Left colon (tissue), 2 donors: ENCODE data around the gene ZNF446. TPM values are rescaled to one million over a fixed set of nuclear protein-coding genes. Genes with fewer than 3 reads are reported as not detected.
"Not testable (repeated sequence)": the region's sequence is repeated elsewhere in the genome, so short reads cannot be mapped to it uniquely, and the experiment has no call there.

Experiments
- ATAC-seq: fragments of 200-7000 bp; cut with Tn5 transposase; one replicate; pipeline ENCODE4 v1.9.1; 2020; ENCODE audit warnings: mild to moderate bottlenecking, moderate library complexity
- DNase-seq, 2 donors: peaks; one replicate each; pipeline ENCODE4 v3.0.0-alpha.2; 2020
- intact Hi-C, 2 donors: fragments of 100-400 bp; cut with DNase I in 1 of 2; cut with micrococcal nuclease in 1 of 2; formaldehyde crosslinking; loops; one replicate each; pipeline versions ENCODE4 v1.11.2 to v1.14.0; 2022; cut with DNase I, micrococcal nuclease
- total RNA-seq, 2 donors: library from RNA; stranded (reverse); fragmentation: NEBNext Ultra II Directional; extraction: Animal tissue kit (Norgen Biotek cat#: 25700); gene quantifications; one replicate each; pipeline ENCODE4 v1.2.1, GENCODE V29; 2021
- donor health status: DM: no; HTN: no; CAD: no.
- donor health status: DM: yes; HTN: yes; CAD: no.

ZNF446 gene
- total RNA-seq, 2 donors from 2014 or later: 10.0 to 11.2 TPM

- no peak for ATAC-seq
- intact Hi-C loops: no loop called here
Observed at GRCh38 chr19:58468216-58468839, 7.8 kb upstream of the ZNF446 start.

GRCh38 chr19:58469241-58470013 lies 6.7 kb upstream of the ZNF446 start:
- intact Hi-C loops: no loop called here
- DNase-seq: no peak
- ATAC-seq: no peak

More at GRCh38 chr19:58468216-58468839, 7.8 kb upstream of the ZNF446 start:
- DNase-seq: no peak

DNA sequence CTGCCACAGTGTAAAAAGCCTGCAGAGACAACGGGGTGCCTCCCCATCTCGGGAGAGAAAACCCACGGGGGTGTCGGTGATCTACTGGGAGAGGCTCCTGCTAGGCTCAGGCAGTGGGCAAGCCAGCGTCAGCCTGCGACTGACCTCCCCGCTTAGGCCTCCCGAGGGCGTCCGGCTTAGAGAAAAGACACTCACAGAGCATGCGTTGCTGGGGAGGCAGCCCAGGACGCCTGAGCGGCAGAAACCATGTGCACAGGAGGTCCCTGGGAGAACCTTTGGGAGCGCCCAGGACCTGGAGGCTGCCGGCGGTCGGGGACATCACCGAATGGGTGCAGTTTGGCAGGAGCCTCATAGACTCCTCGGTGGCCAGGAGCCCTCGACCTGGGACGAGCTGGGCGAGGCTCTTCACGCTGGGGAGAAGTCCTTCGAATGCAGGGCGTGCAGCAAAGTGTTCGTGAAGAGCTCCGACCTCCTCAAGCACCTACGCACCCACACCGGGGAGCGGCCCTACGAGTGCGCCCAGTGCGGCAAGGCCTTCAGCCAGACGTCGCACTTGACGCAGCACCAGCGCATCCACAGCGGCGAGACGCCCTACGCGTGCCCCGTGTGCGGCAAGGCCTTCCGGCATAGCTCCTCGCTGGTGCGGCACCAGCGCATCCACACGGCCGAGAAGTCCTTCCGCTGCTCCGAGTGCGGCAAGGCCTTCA lies 5.2 kb upstream of the ZNF446 start:
- DNase-seq, intact Hi-C loops, ATAC-seq: not testable (repeated sequence)

DNA sequence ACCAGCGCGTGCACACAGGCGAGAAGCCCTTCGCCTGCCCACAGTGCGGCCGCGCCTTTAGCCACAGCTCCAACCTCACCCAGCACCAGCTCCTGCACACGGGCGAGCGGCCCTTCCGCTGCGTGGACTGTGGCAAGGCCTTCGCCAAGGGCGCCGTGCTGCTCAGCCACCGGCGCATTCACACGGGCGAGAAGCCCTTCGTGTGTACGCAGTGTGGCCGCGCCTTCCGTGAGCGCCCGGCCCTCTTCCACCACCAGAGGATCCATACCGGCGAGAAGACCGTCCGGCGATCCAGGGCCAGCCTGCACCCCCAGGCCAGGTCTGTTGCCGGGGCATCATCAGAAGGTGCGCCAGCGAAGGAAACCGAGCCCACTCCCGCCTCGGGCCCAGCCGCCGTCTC lies 4.4 kb upstream of the ZNF446 start:
- no peak for ATAC-seq
- intact Hi-C loops: no loop called here
- DNase-seq: no peak

- ATAC-seq (no peak), DNase-seq (no peak)
- intact Hi-C loops: no loop called here
Observed at GRCh38 chr19:58473775-58474174, 2.4 kb upstream of the ZNF446 start.

DNA sequence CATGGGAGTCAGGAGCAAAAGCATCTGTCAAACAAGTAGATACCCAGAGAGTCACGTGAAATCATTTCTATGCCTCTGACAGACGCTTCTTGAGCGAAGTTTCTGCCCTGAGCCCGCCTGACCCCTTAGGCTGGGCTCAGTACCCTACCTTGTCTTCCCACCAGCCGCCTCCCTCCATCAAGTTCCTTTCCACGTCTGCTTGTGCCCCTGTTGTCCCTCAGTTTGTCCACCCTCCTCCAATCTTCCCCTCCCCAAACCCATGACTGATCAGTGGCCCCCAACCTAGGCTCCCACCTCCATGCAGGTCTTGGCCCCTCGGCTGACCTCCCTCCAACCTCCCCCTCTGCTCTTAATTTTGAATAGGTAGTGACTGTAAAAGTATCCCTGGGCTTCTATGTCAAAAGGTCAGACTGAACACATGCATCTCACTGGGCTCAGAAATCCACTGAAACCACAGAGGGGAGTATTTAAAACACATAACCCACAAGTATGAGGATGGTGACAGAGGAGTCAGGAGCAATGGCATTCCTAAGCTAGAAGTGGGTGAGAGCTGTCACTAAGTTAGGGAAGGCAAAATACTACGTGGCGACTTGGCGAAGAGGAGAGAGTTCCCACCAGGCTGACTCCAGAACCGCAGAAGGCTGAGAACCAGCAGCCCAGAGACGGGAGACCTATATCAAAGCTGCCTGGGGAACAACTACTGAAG lies 1.7 kb upstream of the ZNF446 start:
- DNase-seq (no peak), ATAC-seq (no peak)

DNA sequence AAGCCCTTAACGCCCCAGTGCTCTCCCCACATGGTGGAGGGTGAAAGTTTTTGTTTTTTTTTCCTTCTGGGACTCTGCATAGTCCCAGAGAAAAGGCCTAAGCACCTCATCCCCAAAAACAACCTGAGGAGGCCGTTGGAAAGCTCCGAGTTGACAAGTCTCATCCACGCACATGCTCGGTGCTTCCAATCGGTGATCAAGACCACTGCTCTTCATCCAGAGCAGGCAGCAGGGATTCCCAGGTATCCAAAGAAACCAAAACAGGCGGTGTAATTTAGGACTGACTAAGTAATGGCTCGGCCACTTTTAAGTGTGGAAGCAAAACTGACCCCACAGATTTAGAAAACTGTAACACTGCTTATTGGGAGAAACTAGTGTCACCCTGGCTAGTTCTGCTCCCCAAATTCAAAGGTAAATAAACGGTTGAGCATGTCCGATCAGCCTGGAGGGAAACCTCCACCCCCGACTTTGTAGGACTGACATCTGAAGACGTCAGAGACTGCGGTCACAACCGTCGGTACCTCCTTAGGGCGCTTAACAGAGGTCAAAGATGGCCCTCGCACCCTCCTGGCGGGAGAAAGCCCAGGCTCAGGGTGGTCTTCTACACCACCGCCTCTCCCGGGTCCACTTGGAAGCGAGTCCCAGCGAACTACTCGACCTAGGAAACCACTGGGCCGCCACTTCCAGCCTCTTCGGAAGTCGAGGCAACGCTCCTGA lies 997 bp upstream of the ZNF446 start:
- DNase-seq (no peak), ATAC-seq (peak; percentile 2)
- intact Hi-C loops: no loop called here

More for the DNA sequence above, 1.7 kb upstream of the ZNF446 start:
- intact Hi-C loops: no loop called here

DNA sequence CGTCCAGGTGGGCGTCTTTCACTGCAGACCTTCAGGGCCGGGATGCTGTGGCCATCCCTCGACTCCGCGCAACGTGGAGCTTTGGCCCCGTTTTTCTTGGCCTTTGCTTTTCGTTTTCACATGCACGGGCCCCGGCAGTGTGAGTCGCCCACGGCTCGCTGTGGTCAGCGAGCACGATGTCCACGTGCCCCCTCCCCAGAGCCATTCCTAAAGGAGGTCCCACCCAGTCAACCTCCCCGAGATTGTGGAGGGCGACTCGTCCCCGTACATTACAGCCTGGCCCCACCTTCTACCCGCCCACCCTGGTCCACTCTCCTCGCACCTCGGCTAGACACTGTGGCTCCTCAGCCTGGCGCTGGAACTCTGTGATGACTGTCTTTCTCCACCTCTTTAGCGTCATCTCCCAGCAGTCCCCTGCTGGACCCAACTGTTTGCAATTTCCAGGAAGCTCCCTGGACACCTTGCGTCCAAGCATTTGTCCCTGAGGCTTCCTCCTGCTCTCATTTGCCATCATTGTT lies 405 bp downstream of the ZNF446 start:
- DNase-seq (peak in 1 of 2 donors; percentile 50), ATAC-seq (no peak)
- intact Hi-C loops: no loop called here

- no peak for DNase-seq
- intact Hi-C loops: no loop called here
- ATAC-seq: no peak
Observed at GRCh38 chr19:58477130-58477529, 978 bp downstream of the ZNF446 start.

DNA sequence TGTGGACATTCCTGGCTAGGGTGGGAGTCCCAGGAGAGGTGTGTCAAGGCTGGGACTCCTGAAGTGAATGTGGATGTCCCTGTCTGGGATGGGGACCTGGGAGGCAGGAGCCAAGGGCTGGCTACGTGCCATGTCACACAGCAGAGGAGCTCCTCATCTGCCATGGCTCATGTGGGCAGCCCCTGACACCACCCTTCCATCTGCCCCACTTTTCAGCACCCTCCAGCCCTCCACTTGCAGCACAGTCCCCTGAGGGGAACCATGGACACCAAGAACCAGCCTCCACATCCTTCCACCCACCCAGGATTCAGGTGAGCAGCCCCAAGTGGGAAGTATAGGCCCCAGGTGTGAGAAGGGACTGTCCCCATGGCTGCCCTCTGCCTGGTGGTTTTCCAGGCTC lies 1.7 kb downstream of the ZNF446 start:
- intact Hi-C loops: no loop called here
- DNase-seq (no peak), ATAC-seq (no peak)

DNA sequence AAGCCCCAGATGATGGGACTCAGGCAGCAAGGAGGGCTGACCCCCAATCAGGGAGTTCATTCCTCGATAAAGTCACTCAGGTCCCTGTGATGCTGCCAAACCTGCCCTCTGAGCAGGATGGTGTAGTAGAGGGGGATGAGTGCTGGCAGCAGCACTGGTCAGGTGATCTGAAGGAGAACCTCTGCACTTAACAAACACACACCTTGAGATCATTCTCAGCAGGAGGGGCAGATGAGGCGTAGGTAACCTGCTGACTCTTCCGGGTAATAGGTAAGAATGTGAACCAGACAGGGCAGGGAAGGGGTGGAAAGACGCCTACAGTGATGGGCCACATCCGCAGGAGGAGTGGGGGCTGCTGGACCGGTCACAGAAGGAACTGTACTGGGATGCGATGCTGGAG lies 3.2 kb downstream of the ZNF446 start:
- intact Hi-C loops: no loop called here

DNA sequence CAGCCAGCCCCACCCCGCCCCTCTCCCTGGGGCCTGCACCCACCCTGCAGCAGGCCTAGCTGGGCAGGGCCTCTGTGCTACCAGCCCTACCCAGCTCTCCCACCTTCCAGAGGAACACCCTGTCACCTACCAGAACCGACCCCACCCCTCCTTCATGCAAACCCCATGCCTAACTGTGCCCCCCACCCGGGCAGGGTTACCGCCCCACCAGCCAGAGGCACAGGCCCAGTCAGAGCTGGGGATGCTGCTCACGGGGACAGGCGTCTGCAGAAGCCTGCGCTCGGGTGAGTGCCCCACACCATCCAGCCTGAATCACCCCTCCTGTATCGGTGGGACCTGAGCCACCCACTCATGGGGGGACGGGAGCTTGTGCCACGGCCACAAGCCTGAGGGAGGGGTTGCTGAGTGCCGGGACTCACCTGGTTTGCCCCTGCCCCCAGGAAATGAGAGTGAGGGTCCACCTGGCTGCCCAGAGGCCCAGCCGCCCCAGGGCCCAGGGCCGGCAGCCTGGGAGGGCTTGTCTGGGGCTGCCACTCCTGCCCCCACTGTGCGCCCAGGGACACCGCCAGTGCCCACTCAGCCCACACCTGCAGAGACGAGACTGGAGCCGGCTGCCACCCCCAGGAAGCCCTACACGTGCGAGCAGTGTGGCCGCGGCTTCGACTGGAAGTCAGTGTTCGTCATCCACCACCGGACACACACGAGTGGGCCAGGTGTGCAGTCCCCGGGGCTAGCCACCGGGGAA lies 3.8 kb downstream of the ZNF446 start:
- intact Hi-C loops: no loop called here
- ATAC-seq: no peak
- no peak for DNase-seq

More for the DNA sequence above, 3.2 kb downstream of the ZNF446 start:
- ATAC-seq (no peak), DNase-seq (no peak)

GRCh38 chr19:58480481-58480830 lies 4.3 kb downstream of the ZNF446 start:
- DNase-seq (no peak), ATAC-seq (no peak)
- intact Hi-C loops: no loop called here

DNA sequence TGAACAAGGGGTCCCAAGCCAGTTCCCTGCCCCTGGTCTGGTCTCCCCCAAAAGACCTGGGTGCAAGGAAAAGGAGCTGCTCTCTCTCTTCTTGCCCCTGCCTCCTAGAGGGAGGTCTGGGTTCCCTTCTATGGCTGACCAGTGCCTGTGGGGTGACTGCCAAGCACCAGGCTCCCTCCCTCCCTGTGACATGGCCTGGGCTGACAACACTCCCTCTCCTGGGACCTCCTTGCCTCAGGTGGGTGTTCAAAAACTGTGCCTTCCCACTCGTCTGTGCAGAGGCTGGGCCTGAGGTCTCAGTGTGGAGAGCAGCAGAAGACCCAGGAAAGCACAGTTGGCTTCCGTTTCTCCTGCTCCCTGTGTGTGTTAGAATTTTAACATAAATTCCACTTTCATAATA lies 4.7 kb downstream of the ZNF446 start:
- intact Hi-C loops: no loop called here
- DNase-seq: no peak
- ATAC-seq: no peak

DNA sequence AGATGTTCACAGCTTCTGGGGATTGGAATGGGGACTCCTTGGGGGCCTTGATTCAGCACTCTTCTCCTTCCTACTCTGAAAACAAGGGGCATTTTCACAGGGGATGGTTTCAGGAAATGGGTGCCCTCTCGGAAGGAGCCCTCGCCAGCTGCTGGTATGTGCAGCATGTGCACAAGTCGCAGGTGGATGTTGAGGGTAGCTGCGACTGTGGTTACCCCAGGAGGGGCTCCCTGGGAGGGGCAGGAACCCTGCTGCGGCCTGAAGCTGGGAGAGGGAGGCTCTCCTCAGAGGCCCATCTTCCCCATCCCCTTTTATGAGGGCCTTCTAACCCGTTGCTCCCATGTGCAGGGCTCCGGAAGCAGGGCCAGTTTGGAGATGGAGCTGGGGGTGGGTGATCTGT lies 6.2 kb downstream of the ZNF446 start:
- ATAC-seq (no peak), DNase-seq (no peak)
- intact Hi-C loops: no loop called here

DNA sequence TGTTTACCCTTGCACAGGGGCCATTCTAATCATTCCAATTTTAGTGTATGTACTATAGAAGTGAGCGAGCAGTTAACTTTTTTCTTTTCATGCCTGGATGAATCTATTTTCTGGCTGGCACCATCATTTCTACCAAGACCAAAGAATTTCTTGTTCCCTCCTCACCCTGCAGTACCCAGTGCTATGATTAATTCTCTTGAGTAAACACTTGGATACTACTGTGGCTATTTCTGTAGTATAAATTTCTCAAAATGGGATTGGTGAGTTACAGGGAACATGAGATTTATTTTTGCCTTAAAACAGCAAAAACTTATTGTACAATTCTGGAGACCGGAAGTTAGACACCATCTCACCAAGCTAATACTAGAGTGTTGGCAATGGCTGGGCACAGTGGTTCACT lies 7.6 kb downstream of the ZNF446 start:
- no peak for ATAC-seq
- DNase-seq: no peak
- intact Hi-C loops: no loop called here

DNA sequence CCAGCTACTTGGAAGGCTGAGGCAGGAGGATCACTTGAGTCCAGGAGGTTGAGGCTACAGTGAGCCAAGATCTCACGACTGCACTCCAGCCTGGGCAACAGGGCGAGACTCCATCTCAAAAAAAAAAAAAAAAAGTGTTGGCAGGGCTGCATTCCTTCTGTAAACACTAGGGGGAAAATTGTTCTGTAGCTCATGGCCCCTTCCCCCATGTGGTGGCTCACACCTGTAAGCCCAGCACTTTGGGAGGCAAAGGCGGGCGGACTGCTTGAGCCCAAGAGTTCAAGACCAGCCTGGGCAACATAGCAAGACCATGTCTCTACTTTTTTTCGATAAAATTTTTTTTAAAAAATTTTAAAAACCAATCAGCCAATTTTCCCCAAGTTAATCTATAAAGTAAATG lies 8.2 kb downstream of the ZNF446 start:
- ATAC-seq, intact Hi-C loops, DNase-seq: not testable (repeated sequence)

- no peak for ATAC-seq
- no peak for DNase-seq
- intact Hi-C loops: no loop called here
Observed at GRCh38 chr19:58491393-58491792, 15.2 kb downstream of the ZNF446 start.
